Activated T-cell treated with anti-CD3 and anti-CD28 coated beads, Interleukin-2, amount 50 U/mL, for 48 hours (primary cell): Measurements from ENCODE around the gene TTC27.

Experiments used
- DNase-seq, 2 experiments: peaks; one replicate each; pipeline ENCODE4 v3.0.0-alpha.2; 2020

The TTC27 gene

DNA sequence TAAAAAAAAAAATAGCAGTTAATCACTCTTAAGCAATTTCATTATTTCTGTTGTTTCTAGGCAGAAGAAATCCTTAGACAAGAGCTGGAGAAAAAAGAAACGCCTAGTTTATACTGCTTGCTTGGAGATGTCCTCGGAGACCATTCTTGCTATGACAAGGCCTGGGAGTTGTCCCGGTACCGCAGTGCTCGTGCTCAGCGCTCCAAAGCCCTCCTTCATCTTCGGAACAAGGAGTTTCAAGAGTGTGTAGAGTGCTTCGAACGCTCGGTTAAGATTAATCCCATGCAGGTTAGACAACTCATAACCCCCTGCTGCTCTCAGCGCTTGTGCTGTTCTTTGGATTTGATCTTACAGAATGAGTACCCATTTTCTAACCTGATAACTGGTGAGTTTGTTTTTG, 130.4 kb downstream of the TTC27 start:
- DNase-seq: no peak

DNA sequence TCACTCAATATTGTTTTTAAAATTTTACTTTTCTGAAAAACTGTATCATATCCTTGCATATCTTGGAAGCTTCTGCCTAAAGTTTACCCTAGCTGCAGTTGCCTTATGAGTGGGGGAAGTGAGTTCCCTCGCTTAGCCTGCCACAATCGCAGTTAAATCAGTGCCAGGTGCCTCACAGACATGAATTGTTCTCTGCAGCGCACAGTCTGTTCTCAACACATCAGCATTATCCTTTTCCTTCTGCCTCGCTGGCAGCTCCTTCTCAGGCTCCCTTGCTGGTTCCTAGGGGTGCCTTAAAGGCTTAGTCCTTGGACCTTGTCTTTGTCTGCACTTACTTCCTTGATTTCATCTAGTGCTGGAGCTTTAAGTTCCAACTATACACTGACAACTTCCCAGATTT, 132.8 kb downstream of the TTC27 start:
- no peak for DNase-seq

DNA sequence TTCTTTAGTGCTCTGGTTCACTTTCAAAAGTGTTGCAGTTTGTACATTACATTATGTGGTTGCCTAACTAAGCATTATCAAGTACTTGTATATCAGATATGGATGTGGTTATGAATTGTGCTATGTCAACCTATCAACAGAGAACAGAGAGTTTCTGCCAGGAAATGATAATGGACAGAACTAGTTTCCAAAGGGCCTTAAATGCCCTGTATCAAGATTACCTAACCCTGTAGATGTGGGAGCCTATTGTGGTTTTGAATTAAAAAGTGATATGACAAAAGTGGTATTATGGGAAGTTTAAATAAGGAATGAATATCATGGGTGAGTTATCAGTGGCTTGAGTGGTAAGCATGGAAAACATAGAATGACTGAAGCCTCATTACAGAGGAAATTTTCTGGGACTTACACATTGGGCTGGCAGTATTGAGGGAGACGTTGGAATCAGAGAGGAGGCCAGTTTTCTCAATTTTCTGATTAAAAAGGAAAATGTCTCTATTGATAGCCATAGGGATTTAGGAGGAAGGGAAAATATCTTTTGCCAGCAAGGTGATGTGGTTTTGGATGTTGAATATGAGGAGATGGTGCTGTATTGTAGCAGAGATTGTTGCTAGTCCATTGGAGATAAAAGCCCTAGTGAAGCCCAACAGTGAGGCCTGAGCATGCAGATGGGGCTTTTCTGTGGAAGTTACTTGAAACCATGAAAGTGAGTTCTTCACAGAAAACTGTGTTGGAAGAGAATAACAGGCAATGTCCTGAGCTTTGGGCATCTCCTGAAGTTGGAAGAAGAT, 140.7 kb downstream of the TTC27 start:
- DNase-seq: no peak

DNA sequence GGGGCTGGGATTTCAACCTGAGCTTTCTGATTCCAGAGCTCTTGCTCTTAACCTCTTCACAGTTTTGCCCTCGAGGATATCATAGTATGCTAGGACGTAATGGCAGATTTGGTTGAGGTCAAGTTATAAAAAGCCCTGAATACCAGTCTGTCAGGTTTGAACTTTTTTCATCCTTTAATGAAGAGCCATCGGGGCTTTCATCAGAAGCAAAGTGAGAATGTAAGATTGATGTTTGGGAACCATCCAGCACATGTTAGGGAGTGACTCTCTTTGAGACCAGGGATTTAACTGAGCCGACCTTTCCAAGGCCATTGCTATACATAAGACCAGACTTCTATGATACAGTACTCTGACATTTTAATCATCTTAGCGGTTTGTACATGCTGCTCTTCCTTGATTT, 142.5 kb downstream of the TTC27 start:
- no peak for DNase-seq

DNA sequence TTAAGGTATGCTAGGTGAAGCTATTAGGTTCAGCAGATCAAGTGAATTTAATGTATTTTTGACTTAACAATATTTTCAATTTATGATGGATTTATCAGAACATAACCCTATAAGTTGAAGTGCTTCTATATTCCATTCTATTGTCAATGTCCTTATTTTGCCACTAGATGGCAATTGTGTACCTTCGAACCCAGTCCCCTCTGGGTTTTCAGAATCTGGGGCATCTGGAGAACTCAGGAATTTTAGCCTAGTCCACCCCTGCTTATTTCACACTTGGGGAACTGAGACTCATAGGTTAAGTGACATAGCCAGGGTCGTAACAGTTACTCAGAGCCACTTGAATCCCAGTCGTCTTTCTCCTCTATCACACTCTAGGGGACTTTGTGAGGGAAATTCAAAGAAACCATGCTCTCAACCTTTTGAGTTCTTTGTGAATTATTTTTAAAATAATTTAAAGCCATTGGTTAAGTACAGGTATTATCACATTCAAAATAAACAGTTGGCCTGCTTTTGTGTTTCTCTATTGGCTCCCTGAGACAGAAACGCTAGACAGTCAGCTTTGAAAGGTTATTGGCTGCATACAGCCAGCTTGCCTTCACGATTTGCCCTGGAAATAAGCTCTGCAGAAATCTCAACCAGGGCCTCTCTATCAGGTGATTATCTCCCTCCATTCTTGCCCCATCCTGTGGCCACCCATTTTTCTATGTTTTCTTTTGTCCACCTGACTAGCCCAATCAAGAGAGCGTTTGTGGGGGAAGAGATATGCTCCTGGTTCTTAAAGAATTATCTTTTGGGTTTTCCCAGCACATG, 145.0 kb downstream of the TTC27 start:
- DNase-seq: no peak

DNA sequence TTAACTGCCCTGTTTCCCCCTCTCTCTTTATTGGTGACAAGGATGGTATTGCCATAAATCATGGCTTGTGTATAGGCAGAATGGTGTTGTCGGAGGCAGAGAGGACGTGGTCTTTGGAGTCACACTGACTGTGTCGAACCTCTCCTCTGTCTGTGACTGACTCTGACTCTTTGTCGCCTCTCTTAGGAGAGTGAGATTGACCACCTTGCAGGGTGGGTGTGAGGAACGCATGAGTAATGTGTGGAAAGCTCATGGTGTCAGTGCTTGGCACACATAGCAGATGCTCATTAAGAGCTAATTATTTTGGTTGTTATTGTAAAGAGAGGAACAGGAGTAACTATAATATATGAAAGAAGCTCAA, 145.6 kb downstream of the TTC27 start:
- DNase-seq: no peak

DNA sequence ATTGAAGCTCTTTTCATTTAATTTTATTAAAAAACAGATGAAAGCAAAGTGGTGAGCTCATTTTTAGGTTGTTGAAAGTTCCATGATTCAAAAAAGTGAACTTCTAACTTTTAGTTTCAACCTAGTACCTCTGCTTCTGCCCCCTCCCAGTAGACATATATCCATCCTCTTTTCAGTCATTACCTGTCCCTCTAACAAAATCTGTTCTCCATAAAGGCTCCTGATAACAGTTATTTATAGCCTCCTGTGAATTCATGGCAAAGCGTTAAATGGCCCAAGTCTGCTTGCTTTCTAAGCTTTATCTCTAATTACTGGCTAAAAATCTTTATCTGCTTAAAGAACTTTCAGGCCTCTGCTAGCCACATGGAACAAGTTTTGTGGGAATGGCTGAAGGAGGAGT, 148.1 kb downstream of the TTC27 start:
- DNase-seq: no peak

DNA sequence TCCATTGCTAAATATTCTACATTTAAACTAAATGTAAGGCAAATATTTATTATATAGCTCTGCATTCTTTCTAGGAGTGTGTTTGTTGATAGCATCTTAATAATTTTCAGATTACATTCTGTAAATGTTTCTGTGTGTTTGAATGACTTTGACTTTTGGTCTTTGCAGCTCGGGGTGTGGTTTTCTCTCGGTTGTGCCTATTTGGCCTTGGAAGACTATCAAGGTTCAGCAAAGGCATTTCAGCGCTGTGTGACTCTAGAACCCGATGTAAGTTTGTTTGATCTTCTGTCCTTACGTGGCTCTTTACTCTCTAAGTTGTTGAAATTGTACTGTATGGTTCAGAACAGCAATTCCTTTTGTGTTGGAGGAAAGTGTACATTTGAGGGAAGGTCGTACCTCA, 149.9 kb downstream of the TTC27 start:
- no peak for DNase-seq

DNA sequence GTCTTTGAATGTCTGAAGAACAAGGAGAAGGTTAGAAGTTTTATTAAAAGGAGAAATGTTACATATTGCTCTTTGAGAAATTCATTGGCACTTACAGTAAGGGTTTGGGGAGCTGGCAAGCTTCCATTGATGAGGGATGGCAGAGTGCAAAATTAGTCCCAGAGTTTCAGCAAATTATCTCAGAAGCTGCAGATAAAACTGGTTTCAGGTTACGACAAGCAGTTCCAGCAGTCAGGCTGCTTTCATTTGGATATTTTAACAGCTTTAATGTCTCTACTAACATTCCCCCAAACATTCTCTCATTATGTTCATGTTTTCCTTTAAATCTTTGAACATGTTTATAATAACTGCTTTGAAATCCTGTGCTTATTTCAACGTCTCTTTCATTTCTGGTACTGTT, 153.1 kb downstream of the TTC27 start:
- DNase-seq: no peak

DNA sequence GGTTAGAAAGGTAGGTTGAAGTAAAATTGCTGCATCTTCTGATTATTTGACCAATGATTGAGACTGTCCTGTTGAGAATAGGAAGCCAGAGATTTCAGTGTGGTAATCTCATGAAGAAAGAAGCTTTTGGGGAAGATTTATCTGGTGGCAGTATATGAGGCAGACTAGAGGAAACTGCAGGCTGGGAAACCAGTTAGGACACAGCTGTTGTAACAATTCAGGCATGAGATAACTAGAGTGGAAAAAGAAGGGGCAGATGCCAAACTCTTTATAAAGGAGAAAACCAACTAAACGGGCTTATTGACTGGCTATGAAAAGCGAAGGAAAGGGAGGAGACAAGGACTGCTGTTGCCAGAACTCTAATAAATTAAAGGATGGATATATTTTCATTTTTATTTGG, 155.6 kb downstream of the TTC27 start:
- no peak for DNase-seq

DNA sequence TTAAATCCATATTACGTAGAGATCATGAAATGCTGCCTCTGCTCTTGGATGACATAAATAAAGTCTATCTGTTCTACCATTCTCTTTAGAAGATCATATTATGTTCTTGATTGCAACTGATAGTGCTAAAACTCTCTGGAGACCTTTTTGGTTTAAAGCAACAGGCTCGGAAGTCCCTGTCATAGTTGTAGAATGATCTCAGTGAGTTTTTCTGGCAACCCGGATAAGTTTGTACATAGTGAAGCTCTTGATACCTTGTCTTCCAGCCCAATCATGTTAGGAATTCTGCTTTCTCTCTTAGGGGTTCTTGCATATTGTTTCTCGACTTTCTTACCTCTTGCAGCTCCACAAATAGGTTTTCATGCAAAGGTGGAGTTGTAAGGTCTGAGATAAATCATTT, 156.1 kb downstream of the TTC27 start:
- no peak for DNase-seq

DNA sequence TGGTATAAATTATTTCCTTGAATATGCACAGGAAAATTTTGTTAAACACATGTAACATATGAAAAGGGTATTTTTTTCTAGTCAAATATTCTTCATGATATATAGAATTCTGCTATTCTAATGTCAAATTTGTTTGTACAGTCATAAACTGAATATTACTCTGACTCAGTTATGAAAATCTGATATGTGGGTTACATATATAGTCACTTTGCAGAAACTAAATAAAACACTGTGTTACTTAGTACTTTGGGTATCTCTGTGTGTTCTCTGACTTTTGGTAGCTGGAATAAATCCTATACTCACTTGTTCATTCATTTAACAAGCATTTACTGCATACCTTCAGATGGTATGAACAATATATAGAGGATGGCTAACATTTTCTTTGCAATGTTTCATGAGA, 159.4 kb downstream of the TTC27 start:
- no peak for DNase-seq

DNA sequence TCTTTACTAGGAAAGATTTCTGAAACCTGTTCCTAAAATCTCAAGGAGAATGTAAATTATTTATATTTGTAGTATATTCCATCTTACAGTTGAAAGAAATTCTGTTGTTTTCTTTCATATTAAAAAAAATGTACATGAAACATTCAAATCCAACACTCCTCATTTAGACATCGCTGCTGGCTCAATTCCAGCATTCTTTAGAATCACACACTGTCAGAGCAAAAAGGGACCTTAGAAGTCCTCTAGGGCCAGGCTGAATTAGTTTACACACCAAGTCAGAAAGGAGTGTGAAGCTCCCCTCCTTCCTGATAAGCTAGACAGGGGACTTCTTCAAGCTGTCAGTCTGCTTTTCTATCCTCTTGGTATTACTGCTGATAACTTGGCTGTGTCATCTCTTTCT, 160.3 kb downstream of the TTC27 start:
- DNase-seq: no peak

DNA sequence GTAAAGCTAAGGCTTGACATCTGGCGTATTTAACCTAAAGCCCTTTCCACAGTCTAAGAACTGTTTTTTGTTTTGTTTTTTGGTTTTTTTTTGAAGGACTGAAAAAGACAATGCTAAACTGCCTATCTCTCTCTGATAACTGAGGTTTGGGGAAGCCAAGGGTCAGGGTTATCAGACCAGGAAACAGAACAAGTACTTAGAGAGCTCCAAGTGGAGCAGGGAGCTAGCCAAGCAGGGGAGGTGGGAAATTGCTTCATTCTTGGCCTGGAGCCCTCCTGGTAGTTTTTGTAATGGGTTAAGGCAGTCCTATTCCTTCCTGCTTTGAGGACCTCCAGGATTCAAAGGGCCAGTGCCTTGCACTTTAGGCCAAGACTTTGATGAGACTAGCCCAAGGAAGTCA, 164.6 kb downstream of the TTC27 start:
- DNase-seq: no peak

DNA sequence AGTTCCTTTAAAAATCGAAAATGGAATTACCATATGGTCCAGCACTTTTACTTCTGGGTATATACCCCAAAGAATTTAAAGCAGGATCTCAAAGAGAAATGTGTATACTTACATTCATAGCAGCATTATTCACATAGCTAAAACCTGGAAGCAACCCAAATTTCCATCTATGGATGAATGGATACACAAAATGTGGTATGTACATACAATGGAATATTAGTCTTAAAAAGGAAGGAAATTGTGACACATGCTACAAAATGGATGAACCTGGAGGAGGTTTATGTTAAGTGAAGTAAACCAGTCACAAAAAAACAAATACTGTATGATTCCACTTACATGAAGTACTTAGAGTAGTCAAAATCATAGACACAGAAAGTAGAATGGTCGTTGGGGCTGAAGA, 171.0 kb downstream of the TTC27 start:
- no peak for DNase-seq

DNA sequence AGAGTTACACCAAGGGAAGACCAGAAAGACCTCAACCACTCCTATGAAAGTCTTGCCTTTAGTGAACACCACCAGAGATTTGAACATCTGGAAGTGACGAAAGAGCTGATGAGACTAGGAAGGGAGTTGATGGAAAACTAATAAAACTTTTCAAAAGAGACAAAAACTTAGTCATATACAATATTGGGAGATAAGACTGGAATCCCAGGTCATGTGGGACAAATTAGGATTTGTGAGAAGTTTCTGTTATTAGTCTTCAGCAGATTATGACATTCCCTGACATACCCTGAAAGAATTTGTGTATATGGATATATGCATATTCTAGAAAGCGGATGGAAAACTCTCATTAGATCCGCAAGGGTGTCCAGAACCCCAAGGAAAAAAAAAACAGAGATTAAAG, 173.9 kb downstream of the TTC27 start:
- no peak for DNase-seq

DNA sequence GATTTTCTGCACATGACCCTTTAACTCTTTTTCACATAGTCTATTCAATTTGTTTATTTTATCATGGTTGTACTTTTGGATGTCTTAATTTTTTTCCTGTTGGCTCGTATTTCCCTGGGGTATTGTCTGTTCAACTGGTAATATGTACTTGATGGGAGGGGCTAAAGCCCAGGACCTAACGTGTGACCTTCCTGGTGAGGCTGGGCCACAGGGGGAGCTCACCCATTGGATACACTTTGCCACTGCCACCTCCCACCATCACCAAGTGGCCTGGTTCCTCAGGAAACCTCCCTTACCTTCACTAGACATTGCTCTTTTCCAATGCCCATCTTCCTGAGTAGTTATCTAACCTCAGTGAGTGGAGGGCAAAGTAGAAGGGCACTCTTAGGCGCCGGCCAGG, 175.0 kb downstream of the TTC27 start:
- DNase-seq: no peak

DNA sequence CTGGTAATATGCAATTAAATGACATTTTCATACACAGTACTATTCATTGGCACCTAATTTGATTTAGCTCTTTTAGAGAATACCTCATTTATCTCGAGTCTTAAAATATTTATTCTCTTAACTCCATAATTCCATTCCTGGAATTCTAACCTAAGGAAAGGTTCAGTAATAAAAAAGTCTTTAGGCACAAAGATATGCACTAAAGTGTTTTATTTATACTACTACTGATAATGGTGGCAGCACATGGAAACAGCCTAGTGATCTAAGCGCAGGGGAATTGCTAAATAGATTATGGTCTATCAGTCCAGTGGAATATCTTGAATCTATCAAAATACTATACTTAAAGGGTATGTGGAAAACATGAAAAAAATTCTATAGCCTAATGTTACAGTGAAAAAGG, 176.4 kb downstream of the TTC27 start:
- DNase-seq: no peak

DNA sequence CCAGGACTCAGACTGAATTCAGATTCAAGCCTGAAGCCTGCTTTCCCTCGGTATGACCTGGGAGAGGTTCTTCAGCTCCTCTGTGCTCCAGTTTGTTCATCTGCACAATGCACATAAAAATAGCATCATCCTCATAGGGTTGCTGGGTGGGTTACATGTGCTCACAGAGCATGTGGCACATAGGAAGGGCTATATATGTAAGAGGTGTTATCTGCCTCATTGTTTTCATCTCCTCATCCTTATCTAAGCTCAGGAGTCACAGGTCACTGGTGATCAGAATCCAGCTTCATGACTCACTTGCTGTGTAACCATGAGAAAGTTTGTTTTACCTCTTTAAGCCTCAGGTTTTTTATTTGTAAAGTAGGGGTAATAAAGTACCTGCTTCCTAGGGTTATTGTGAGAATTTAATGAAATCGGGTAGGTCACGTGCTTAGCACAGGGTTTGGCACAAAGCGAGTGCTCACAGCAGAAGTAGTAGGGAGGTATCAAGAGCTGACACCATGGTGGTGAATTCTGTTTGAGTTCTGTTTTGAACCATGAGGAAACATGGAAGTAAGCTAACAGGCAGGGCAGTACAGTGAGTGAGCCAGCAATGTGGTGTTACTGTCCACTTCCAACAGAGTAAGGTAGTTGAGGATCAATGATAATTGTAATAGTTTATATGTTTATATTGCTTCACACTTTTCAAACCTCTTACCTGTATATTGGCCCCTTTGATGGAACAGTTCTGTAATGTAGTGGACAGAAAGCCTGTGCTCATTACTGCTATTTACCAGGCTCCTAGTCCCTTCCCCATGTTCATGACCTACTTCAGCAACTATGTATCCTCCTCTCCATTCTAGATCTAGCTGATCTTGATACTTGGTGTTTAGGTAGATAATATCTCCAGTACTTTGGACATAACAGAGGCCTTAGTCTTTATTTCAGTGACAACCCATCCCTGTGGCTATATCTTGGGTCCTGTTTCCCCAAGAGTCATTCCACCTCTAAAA, 177.6 kb downstream of the TTC27 start:
- DNase-seq: no peak

DNA sequence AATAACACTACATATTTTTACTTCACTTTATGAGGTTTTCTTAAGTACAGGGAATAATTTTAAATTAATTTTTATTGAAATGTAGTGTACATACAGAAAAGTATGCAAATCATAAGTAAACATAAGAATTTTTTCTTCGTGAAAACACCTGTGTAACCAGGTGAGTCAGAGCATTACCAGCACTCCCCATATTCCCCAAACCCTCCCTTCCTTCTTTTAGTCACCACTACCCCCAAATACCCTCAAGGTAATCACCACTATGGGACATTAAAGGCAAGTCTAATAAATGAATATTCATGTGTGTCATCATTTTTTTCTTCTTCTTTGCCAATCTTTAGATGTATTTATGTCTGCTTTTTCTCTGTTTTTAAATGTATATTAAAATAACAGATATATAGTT, 179.0 kb downstream of the TTC27 start:
- no peak for DNase-seq

DNA sequence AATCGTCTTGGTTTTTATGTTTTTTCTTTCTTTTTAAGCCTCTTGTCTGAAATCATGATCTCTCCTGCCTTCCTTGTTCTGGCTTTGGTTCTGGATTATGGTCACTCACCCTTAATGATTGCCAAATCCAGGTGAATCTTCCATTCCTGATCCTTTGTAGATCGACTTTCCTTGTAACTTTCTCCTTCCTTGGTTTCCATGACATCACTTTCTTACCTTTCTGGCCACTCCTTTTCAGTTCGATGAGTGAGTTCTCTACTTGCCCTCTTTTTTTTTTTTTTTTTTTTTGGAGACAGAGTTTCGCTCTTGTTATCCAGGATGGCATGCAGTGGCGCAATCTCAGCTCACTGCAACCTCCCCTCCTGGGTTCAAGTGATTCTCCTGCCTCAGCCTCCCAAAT, 179.8 kb downstream of the TTC27 start:
- no peak for DNase-seq

DNA sequence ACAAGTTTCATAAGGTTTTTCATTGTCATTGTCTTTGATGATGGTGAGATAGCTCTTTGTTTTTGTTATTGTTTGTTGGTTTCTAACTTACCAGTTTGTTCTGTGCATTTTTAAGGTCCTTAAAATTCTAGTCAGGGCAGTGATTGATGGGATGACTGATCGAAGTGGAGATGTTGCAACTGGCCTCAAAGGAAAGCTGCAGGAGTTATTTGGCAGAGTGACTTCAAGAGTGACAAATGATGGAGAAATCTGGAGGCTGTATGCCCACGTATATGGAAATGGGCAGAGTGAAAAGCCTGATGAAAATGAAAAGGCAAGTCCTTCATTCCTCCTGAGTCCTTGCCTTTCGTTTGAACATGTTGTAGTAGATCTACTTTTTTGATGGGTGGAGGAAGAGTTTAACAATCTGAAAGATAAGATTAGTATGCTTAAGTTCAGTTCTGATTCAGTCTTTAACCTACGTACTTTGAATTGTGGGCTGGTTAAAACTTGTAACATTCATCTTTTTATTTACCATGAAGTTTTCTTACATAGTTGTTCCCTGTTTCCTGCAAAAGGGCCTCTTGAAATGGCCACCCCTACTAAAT, 183.2 kb downstream of the TTC27 start:
- no peak for DNase-seq

DNA sequence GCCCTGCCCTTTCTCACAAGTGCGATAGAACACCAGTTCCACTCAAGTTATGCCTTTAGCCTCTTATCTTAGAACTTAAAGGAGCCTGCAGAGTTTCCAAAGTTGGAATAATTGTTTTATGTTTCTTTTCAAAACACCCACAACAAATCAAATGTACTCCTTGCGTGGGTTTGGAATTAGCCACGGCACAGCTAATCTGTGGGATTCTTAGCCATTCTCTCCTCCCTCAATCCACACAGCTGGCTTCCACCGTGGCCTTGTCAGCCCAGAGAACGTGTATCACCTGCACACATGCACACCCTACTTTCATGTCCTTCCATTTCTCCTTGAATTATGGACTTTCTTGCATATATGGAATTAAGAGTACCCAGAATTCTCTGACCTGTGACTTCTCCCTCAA, 183.8 kb downstream of the TTC27 start:
- no peak for DNase-seq
